SIG-M5 (cell line): ENCODE measurements around the gene MAFG.
"Not testable (repeated sequence)": the region's sequence is repeated elsewhere in the genome, so short reads cannot be mapped to it uniquely, and the experiment has no call there.

Experiments
- DNase-seq: peaks from one replicate; lab custom pipeline; 2025; lab: John Stamatoyannopoulos, UW

MAFG gene

DNA sequence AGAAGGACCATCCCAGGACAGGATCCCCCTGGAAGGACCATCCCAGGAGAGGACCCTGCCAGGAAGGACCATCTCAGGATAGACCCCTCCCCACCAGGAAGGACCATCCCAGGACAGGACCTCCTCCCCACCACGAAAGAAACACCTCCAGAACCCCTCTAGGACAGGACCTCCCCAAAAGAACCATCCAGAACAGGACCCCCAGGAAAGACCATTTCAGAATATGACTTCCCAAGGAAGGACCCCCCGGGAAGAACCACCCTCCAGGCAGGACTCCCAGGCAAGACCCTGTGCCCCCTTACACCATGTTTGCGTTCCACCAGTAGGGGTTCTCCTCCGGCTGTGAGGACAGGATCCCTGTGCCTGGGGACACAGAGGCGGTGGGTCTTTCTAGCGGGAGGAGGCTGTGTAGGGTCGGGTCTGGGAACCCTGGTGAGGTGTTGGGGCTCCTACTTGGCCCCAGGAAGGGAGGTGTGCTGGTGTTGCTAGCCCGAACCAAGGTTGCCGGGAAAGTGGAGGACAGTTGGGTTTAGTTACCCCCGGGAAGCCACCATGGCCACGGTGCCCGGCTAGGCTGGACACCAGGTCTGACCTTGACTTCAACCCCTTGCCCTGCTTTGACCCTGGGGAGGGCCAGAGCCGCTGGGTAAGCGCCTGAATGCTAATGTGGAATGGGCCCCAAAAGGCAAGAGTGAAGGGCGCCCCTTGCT lies 31.3 kb upstream of the MAFG start:
- DNase-seq, result no peak

DNA sequence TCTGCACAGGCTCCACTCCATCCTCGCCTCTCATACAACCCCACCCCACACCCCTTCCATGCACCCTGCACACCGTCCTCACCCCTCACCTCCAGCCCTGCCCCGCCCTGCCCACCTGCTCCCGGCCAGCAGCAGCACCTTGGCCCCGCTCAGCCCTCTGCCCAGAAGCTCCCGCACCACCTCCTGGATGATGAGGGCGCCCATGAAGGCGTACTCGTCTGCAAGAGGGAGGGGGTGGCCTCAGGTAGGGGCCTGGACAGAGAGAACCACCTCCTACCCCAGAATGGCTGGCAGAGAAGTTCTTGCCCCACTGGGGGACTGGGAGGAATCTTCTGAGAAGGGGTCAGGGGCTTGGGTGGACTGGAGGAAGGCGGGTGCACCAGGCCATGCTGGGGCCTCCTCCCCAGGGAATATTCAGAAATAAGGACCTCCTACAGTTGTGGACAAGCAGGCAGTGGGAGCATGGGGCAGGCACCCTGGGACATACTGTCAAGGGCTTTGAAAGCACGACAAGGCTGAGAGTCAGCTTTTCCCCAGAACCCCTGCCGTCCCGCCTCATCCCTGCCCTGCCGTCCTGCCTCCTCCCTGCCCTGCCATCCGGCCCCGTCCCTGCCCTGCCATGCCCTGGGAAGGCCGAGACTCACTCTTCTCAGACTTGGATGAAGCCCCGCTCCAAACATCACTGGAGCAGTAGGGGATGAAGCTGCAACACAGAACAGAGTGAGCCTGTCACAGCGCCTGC lies 30.3 kb upstream of the MAFG start:
- DNase-seq, result no peak

DNA sequence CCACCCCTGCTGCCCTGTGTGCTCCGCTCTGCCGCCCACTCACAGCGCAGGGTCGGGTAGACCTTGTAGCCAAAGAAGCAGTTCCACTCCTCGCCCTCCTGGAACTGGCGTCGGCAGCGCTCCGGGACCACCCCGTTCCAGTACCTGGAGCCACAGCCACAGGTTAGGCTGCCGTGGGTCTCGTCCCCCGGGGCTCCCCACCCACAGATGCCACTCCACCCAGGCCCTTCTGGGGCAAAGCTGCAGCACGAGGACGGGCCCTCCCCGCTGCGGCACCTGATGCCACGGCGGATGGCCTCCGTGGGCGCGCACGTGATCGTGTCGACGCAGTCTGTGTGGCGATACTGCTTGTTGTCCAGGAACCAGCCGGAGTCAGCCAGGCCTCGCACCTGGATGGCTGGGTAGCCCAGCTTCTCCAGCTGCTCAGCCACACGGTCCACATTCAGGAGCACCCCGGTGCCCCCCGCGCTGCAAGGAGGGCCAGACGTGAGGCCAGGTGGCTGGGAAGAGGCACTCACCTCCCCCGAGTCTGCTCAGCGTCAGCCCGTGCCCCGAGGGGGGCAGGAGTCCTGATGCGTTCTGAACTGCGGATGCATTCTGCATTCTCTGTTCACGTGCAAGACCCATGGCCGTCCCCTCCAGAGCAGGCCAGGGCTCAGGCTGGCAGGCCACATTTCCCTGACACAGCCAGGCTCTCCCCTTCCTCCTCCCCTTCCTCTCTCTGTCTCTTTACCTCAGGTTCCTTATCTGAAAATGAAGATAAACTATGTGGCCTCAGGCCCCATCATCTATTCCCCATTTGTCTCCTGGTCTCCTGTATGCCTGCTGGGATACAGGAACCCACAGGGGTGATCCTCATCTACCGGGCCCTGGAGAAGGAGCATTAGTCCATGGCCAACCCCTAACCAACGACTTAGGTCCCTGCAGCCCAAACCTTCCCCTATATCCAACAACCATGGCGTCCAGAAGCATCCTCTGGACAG lies 29.4 kb upstream of the MAFG start:
- DNase-seq, result no peak

DNA sequence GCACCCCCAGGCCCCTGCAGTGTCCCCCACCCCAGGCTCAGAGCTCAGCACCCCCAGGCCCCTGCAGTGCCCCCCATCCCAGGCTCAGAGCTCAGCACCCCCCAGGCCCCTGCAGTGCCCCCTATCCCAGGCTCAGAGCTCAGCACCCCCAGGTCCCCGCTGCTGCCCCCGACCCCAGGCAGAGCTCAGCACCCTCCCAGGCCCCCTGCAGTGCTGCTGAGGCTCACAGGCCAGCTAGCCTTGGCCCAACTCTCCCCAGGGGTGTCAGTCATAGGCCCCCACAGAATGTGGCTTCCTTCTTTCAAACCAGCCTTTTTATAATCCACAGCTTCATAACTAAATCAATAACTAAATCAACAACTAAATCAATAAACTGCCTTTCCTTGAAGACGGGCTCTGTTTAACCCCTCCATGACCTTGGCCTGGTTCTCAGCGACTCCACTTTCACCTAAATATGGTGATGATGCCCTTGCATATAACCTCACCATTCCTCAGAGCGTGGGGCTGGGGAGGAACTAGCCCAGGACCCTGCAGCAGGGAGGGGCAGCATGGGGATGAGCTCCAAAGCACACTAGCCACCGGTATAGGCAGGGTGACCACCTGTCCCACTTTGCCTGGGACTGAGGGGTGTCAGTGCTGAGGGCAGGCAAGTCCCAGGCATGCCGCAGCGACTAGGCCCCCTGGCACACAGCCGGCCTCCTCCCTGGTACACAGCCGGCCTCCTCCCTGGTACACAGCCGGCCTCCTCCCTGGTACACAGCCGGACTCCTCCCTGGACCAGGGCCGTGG lies 28.4 kb upstream of the MAFG start:
- DNase-seq, result no peak

DNA sequence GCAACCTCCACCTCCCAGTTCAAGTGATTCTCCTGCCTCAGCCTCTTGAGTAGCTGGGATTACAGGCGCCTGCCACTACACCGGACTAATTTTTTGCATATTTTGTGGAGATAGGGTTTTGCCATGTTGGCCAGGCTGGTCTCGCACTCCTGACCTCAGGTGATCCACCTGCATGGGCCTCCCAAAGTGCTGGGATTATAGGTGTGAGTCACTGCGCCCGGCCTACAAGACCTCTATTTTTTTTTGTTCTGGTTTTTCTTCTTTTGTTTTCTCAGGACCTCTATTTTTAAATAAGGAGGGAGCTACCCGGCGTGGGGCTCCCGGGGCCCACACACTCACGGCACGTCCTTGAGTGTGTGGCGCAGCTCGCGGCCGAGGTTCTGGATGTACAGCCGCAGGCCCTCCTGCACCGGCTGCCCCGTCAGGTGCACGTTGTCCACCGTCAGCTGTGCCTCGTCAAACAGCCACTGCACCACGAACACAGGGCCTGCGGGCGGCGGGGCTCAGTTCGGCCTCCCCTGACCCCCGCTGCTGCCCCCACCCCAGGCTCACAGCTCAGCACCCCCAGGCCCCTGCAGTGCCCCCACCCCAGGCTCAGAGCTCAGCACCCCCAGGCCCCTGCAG lies 27.6 kb upstream of the MAFG start:
- DNase-seq, result no peak

DNA sequence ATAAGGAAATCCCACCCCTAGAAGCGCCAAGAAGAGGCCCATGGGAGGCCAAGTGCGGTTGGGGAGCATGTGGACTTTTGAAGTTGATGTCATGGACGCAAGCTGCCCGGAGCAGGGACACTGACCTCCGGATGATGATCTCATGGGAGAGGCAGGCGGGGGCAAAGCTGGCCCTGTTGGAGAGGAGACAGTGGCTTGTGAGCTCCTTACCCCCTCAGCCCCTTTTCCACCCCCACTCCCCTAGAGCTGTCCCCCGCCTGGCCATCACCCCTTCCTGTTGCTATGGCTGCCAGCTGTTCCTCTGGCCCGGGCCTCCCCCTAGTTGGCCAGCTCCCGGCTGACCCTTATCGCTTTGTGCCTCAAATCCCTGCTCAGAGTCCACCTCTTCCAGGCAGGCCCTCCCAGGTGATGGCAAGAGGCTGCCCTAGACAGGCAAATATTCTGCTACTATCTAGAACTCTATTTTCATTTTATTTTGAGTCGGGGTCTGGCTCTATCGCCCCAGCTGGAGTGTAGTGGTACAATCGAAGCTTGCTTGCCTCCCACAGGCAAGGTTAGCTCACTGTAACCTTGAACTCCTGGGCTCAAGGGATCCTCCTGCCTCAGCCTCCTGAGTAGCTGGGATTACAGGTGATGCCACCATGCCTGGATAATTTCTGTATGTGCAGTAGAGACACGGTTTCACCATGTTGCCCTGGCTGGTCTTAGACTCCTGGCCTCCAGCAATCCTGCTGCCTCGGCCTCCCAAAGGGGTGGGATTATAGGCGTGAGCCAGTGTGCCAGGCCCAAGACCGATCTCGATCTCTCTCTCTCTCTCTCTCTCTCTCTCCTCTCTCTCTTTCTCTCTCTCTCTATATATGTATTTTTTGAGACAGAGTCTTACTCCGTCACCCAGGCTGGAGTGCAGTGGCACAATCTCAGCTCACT lies 26.9 kb upstream of the MAFG start:
- DNase-seq, result no peak

DNA sequence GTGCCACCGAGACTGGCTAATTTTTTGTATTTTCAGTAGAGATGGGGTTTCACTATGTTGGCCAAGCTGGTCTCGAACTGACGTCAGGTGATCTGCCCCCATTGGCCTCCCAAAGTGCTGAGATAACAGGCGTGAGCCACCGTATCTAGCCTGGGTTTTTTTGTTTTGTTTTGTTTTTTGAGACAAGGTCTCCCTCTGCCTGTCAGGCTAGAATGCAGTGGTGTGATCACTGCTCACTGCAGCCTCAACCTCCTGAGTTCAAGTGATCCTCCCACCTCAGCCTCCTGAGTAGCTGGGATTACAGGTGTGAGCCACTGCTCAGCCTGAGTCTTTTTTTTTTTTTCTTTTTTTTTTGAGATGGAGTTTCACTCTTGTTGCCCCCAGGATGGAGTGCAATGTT lies 25.9 kb upstream of the MAFG start:
- not testable (repeated sequence) for DNase-seq

DNA sequence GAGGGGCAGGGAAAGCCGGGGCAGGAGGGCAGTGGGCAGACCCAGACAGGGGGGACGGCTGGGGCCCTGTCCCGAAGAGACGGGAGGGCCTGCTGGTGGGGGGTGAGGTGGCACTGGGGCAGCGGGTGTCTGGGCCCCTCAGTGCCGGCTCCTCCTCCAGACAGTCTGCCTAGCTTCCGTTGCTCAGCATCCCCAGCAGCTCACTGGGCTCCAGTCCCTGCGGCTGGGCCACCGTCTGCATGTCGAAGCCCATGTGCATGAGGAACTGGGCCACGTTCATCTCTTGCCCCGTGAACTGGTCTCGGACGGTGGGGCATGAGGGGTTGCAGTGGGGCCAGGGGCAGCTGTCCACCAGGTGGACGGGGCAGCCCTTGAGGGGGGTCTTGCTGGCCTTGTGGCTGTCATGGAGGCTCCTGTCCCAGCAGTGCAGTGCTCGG lies 25.3 kb upstream of the MAFG start:
- no peak for DNase-seq

DNA sequence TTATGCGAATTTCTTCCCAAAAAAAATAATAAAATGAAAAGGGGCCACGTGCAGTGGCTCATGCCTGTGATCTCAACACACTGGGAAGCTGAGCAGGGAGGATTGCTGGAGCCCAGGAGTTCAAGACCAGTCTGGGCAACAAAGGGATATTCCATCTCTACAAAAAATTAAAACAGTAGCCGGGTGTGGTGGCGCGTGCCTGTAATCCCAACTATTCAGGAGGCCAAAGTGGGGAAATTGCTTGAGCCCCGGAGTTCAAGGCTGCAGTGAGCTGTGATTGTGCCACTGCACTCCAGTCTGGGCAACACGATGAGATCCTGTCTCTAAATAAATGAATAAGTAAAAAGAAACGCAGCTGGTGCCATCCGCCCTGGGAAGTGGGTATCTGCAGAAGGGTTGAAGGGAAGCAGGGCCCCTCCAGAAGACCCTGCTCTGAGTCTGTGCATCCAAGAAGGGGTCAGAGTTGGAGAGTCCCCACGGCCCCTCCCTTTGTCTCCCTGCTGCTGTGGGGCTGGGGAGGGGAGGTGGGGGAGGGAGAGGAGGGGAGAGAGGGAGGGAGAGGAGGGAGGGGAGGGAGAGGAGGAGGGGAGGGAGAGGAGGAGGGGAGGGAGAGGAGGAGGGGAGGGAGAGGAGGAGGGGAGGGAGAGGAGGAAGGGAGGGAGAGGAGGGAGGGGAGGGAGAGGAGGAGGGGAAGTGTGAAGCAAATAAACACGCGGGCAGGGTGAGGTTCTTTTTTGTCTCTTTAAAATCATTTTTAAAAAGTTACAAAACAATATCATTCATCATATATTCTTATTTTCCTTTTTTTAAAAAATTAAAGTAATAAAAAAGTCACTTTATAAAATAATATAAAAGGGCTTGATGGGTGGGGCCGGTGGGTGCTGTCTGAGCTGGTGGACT lies 24.5 kb upstream of the MAFG start:
- DNase-seq, result no peak

DNA sequence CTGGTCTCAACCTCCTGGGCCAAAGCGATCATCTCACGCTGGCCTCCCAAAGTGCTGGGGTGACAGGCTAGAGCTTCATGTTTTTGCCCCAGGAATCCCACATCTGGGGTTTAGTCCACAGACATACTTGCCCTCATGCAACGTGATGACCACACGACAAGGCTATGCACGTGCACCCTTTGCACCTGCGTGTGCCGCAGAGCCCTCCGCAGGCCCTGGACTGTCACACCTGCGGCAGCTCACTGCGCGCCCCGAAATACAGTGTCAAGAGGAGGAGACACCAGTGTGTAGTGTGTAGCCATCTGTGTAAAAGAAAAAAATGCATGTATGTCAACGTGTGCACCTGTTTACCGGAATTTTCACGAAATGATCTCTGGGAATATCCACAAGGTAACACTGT lies 23.0 kb upstream of the MAFG start:
- DNase-seq, result no peak

DNA sequence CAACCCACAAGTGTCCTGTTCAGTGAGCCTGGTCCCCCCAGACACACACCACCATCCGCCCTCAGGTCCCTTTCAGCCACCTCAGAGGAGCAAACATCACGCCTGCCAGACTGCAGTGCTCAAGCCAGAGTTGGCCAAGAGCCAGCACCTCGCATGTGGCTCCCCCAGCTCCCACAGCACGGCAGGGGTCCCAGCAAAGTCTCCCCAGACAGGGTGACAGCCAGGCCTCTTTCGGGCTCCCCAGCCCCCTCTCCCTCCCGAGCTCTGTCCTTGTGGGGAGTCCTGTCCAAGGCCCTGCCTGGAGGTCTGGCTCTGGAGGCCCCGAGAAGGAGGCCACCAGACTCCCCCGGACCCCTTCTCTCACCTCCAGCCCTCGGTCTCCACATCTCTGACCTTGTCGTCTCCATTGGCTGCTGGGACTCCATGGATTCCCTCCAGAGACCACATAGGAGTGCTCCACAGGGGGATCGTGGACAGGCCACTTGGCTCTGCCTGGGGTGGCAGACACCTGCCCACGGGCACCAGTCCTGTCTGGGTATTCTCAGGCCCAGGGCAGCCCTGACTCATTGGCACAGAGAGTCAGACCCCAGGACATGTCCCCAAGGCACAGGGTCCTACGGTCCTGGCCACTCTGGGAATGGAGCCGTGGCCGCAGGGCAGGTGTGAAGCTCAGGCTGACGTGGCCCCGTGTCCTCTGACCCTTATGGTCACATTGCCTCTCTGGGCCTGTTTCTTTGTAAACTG lies 21.3 kb upstream of the MAFG start:
- DNase-seq, result no peak

DNA sequence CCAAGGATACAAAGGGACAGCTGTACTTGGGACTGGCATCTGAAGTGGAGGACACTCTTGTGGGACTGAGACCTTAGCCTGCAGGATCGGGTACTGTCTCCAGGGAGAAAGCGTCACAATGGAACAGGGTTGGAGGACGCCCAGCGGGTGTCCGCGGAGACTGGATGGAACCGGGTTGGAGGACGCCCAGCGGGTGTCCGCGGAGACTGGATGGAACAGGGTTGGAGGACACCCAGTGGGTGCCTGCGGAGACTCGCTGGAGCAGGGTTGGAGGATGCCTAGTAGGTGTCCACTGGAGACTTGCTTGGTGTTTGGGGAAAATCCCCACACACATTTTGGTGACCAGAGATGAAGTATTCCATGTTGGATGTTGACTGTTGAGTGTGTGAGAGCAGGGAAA lies 19.7 kb upstream of the MAFG start, which contains the start of gene MYADML2:
Gene MYADML2 (minus strand): TSS at position 45 of the 400 bp plus-strand sequence. CDS start 5,492 bp downstream, outside the sequence.
- no peak for DNase-seq

DNA sequence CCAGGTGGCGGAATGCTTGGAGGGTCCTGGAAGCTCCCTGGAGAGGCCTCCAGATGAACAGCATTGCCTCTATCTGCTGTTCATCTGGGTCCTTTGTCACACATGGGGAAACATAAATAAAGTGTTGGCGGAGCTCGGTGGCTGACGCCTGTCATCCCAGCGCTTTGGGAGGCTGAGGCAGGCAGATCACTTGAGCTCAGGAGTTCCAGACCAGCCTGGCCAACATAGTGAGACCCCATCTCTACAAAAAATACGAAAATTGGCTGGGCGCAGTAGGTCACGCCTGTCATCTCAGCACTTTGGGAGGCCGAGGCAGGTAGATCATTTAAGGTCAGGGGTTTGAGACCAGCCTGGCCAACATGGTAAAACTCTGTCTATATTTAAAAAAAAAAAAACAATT lies 17.3 kb upstream of the MAFG start:
- DNase-seq, result no peak

DNA sequence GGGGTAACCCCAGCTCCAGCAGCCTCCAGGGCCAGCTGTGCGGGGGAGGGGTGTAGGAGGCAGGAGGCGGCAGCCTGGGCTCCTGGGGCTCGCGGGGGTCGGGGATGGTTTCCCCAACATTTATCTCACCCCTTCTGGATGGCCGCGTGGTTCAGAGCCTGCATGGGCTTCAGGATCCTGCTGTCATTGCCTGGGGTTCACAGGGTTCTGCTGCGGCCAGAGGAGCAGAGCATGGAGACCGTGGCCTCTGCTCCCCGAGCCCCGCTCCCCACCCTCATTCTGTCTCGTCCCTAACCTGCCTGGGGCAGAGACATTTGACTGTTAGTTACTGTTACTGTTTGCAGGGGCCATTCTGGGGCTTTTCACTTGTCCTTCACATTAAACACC lies 14.6 kb upstream of the MAFG start:
- no peak for DNase-seq

DNA sequence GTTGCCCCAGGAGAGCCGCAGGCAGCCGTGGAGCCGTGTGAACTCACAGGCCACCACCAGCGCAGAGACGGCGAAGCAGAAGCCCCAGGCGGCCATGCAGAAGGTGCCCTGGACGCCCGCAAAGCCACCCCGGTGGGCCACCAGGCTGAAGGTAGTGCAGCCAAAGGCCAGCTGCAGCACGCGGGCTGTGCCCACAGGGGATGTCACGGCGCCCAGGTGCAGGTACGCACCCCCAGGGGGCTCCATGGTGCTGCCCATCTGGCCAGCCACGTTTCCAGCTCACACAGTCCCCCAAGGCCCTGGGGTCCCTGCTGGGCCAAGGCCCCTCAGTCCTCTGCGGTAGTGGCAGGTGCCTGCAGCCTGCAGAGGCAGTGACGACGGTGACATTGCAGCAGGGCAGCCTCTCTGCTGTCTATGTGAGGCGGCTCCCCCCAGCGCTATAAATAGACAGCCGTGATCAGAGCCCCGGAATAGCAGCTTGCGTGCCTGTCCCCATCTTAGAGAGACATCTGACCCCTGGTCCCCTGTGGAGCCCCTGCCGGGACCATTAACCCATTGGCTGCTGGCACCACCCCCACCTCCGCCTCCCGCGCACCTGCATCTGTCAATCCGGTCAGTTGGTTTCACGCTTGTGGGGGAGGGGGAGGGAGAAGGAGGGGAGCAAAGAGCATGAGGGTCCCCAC lies 14.1 kb upstream of the MAFG start:
- no peak for DNase-seq

DNA sequence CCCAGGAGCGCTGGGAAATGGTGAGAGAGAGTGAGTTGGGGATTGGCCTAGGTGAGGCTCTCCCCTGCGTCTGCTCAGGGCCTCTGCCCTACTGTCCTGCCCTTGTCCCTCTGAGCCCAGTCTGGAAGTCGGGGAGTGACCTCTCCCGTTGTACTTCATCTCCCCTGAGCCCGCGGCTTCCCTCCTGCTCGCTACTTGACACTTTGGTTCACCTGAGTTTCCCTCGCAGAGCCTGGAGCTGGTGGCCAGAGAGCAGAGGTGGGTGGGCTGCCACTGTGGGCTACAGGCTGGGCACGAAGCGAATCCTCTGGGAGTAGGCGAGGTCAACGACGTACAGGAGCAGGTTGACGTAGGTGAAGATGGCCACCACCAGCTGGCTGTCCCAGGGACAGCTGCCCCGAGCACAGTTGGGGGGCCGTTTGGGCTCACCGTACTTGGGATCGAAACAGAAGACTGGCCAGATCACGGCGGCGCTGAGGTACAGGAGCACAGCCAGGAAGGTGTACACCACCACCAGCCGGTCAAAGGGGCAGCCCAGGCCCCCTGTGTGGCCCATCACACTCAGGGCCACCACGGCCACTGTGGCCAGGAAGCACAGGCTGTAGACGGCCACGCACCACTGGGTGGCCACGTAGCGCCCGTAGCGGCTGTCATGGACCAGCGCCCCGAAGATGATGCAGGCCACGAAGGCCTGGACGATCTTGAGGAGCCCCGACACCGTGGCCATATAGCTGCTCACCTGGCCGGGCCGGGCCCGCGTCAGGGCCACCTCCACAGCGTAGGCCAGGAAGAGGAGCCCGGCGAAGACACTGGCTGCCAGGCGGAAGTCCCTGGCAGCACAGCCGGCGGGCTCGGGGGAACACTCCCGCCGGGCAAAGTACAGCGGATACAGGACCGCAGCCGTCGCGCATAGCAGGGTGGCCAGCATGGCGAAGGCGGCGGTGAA lies 13.3 kb upstream of the MAFG start:
- no peak for DNase-seq
